IMR-90 (cell line): ENCODE measurements around the gene DNAJC5G. TPM values are rescaled to one million over a fixed set of nuclear protein-coding genes. Genes with fewer than 3 reads are reported as not detected.

Experiments used
- ATAC-seq: fragments of 200-7000 bp; cut with Tn5 transposase; 2 replicates; pipeline ENCODE4 v1.9.1; 2020; ENCODE audit warnings: low read depth, mild to moderate bottlenecking, moderate library complexity
- BruUV-seq: library from RNA; stranded (reverse); fragments of 400-500 nt; replicated peaks from 2 replicates; lab custom pipeline; 2021; lab: Mats Ljungman, UMichigan
- CTCF ChIA-PET: fragments of 300-600 bp; formaldehyde crosslinking; extraction: SDS; loops from one replicate; lab custom pipeline; 2021; ENCODE audit warnings: antibody characterized with exemption; lab: Yijun Ruan, JAX
- POLR2A ChIA-PET: fragments of 300-600 bp; sonication (Branson Sonifier 250); formaldehyde crosslinking; loops from one replicate; lab custom pipeline; 2022; ENCODE audit warnings: antibody characterized with exemption; ENCODE audit not compliant: unreplicated experiment; lab: Charles Lee
- DNase-seq: peaks from one replicate; pipeline ENCODE4 v3.0.0; 2013
- H2AFZ ChIP-seq: replicated peaks from 2 replicates; pipeline ENCODE3; 2013; ENCODE audit warnings: low read length, mild to moderate bottlenecking; ENCODE audit not compliant: poor library complexity
- H2AK5ac ChIP-seq: 2 replicates; pipeline ENCODE4 v1.6.1; 2013; ENCODE audit warnings: low read depth, low read length, inconsistent platforms
- H2AK9ac ChIP-seq: replicated peaks from 2 replicates; pipeline ENCODE3; 2013; ENCODE audit warnings: mild to moderate bottlenecking, low read depth, low read length, moderate library complexity; ENCODE audit not compliant: poor library complexity
- H2BK120ac ChIP-seq: 2 replicates; pipeline ENCODE4 v1.6.1; 2013; ENCODE audit warnings: low read depth, low read length, inconsistent platforms
- H2BK15ac ChIP-seq: 3 replicates; pipeline ENCODE4 v1.6.1; 2013; ENCODE audit warnings: low read depth, low read length, inconsistent platforms
- H2BK20ac ChIP-seq: 2 replicates; pipeline ENCODE4 v1.6.1; 2013; ENCODE audit warnings: low read depth, mild to moderate bottlenecking, inconsistent platforms, low read length, moderate library complexity
- H2BK5ac ChIP-seq: 2 replicates; pipeline ENCODE4 v1.6.1; 2013; ENCODE audit warnings: mild to moderate bottlenecking, low read depth, low read length, inconsistent platforms; ENCODE audit not compliant: poor library complexity, severe bottlenecking
- H3K14ac ChIP-seq: replicated peaks from 2 replicates; pipeline ENCODE4 v1.6.1; 2013; ENCODE audit warnings: low read depth, low read length, inconsistent platforms
- H3K18ac ChIP-seq: 2 replicates; pipeline ENCODE4 v1.6.1; 2013; ENCODE audit warnings: low read depth, low read length, control low read depth
- H3K23ac ChIP-seq: 2 replicates; pipeline ENCODE4 v1.6.1; 2013; ENCODE audit warnings: low read depth, low read length, inconsistent platforms
- H3K27ac ChIP-seq: 2 replicates; pipeline ENCODE4 v1.5.1; 2013; ENCODE audit warnings: mild to moderate bottlenecking, control low read depth, low read length; ENCODE audit not compliant: insufficient read depth
- H3K27me3 ChIP-seq: 2 replicates; pipeline ENCODE4 v1.6.1; 2013; ENCODE audit warnings: low read length; ENCODE audit not compliant: control insufficient read depth, insufficient read depth
- H3K36me3 ChIP-seq: 2 replicates; pipeline ENCODE4 v1.6.1; 2013; ENCODE audit warnings: low read length, mixed read lengths; ENCODE audit not compliant: control insufficient read depth, insufficient read depth
- H3K4ac ChIP-seq: 2 replicates; pipeline ENCODE4 v1.6.1; 2013; ENCODE audit warnings: low read depth, low read length, inconsistent platforms
- H3K4me1 ChIP-seq: 2 replicates; pipeline ENCODE4 v1.6.1; 2013; ENCODE audit warnings: low read length, mixed read lengths; ENCODE audit not compliant: control insufficient read depth, insufficient read depth
- H3K4me2 ChIP-seq: 2 replicates; pipeline ENCODE4 v1.6.1; 2013; ENCODE audit warnings: low read depth, mild to moderate bottlenecking, control low read depth, low read length, moderate library complexity
- H3K4me3 ChIP-seq: 2 replicates; pipeline ENCODE4 v1.5.1; 2013; ENCODE audit warnings: low read depth, mild to moderate bottlenecking, control low read depth, low read length, moderate library complexity; ENCODE audit not compliant: insufficient read depth
- H3K56ac ChIP-seq: 2 replicates; pipeline ENCODE4 v1.6.1; 2013; ENCODE audit warnings: low read length, inconsistent platforms; ENCODE audit not compliant: insufficient read depth; ENCODE audit errors: extremely low read depth
- H3K79me1 ChIP-seq, 2 experiments: 2 replicates each; pipeline ENCODE4 v1.6.1; 2013; ENCODE audit warnings: low read length in 2 of 2, inconsistent platforms in 1 of 2, low read depth in 1 of 2
- H3K9ac ChIP-seq: 2 replicates; pipeline ENCODE4 v1.6.1; 2013; ENCODE audit warnings: low read depth, low read length, control low read depth
- H3K9me1 ChIP-seq: 2 replicates; pipeline ENCODE4 v1.6.1; 2013; ENCODE audit warnings: low read length, inconsistent platforms; ENCODE audit not compliant: insufficient read depth
- H3K9me3 ChIP-seq: 2 replicates; pipeline ENCODE4 v1.6.1; 2013; ENCODE audit warnings: low read length; ENCODE audit not compliant: control insufficient read depth, insufficient read depth
- H4K20me1 ChIP-seq: 2 replicates; pipeline ENCODE4 v1.6.1; 2013; ENCODE audit warnings: low read length, inconsistent platforms; ENCODE audit not compliant: insufficient read depth
- H4K5ac ChIP-seq: 2 replicates; pipeline ENCODE4 v1.6.1; 2013; ENCODE audit warnings: mild to moderate bottlenecking, low read depth, low read length, control low read depth
- H4K8ac ChIP-seq, 2 experiments: 2 replicates each; pipeline ENCODE4 v1.6.1; 2013; ENCODE audit warnings: low read depth in 2 of 2, low read length in 2 of 2, control low read depth in 1 of 2, inconsistent platforms in 1 of 2
- H4K91ac ChIP-seq: 2 replicates; pipeline ENCODE4 v1.6.1; 2013; ENCODE audit warnings: low read depth, low read length, inconsistent platforms; ENCODE audit not compliant: insufficient read depth
- BHLHE40 ChIP-seq: fragments of 150-350 bp; IDR thresholded peaks from 2 replicates; pipeline ENCODE4 v1.6.1; 2016; ENCODE audit warnings: mild to moderate bottlenecking, low read depth, low read length
- CEBPB ChIP-seq: IDR thresholded peaks from 2 replicates; pipeline ENCODE4 v1.6.1; 2012; ENCODE audit warnings: low read depth, low read length, improper control_type of control experiment
- FOS ChIP-seq: fragments of 150-350 bp; IDR thresholded peaks from 2 replicates; pipeline ENCODE4 v1.6.1; 2016; ENCODE audit warnings: low read depth, low read length
- MAFK ChIP-seq: IDR thresholded peaks from 2 replicates; pipeline ENCODE4 v1.6.1; 2012; ENCODE audit warnings: low read depth, low read length, improper control_type of control experiment
- MAZ ChIP-seq: IDR thresholded peaks from 2 replicates; pipeline ENCODE4 v1.6.1; 2012; ENCODE audit warnings: low read depth, mild to moderate bottlenecking, low read length, improper control_type of control experiment, moderate library complexity, borderline replicate concordance
- RAD21 ChIP-seq: IDR thresholded peaks from 2 replicates; pipeline ENCODE4 v1.6.1; 2012; ENCODE audit warnings: low read length, improper control_type of control experiment
- RCOR1 ChIP-seq: IDR thresholded peaks from 2 replicates; pipeline ENCODE4 v1.6.1; 2012; ENCODE audit warnings: mild to moderate bottlenecking, low read length, improper control_type of control experiment; ENCODE audit not compliant: insufficient replicate concordance
- RFX5 ChIP-seq: IDR thresholded peaks from 2 replicates; pipeline ENCODE4 v1.8.0; 2012; ENCODE audit warnings: low read depth, mild to moderate bottlenecking, low read length, moderate library complexity
- SMC3 ChIP-seq: fragments of 150-350 bp; IDR thresholded peaks from 2 replicates; pipeline ENCODE4 v1.6.1; 2016; ENCODE audit warnings: low read depth, mild to moderate bottlenecking, antibody characterized with exemption, low read length, moderate library complexity
- WGBS, 2 experiments: methylation state at CpG; one replicate each; pipeline versions ENCODE4 v1.1.5 to v1.1.7; 2013; ENCODE audit warnings: missing lambda C conversion rate in 2 of 2; ENCODE audit not compliant: insufficient read length in 1 of 2; ENCODE audit errors: extremely low coverage in 2 of 2; 5-methylcytosine and 5-hydroxymethylcytosine counted together
- dilution Hi-C: fragments of 300-500 bp; cut with HindIII; formaldehyde crosslinking; loops from one replicate; pipeline ENCODE4 v1.14.3; 2018; ENCODE audit warnings: low sequenced_read_pairs; ENCODE audit not compliant: unreplicated experiment
- in situ Hi-C: fragments of 300-500 bp; cut with MboI; formaldehyde crosslinking; loops from 3 replicates; pipeline ENCODE4 v1.14.3; 2019; ENCODE audit warnings: low sequenced_read_pairs, inconsistent platforms, mixed read lengths
- intact Hi-C: fragments of 100-400 bp; cut with micrococcal nuclease; formaldehyde crosslinking; loops from 2 replicates; pipeline ENCODE4 v1.10.0; 2022
- polyA plus RNA-seq, 3 experiments: library from polyadenylated mRNA; depleted of rRNA; stranded (reverse); fragments of >200 nt; gene quantifications; 2 replicates each; pipeline ENCODE4 v1.2.3, GENCODE V29; 2012; ENCODE audit warnings: low replicate concordance in 1 of 3
- total RNA-seq: library from RNA; depleted of rRNA; stranded (reverse); fragments of >200 nt; gene quantifications from 2 replicates; pipeline ENCODE4 v1.2.3, GENCODE V29; 2012
- TF ChIP-seq, protein P1 (sequence below): fragments of 150-350 bp; IDR thresholded peaks from 2 replicates; pipeline ENCODE4 v1.6.1; 2016; ENCODE audit warnings: low read depth, mild to moderate bottlenecking, low read length, moderate library complexity, borderline replicate concordance

DNAJC5G gene
- total and polyA plus RNA-seq, 2 of the 4 experiments (the other 2 are of a cell fraction): not detected

DNA sequence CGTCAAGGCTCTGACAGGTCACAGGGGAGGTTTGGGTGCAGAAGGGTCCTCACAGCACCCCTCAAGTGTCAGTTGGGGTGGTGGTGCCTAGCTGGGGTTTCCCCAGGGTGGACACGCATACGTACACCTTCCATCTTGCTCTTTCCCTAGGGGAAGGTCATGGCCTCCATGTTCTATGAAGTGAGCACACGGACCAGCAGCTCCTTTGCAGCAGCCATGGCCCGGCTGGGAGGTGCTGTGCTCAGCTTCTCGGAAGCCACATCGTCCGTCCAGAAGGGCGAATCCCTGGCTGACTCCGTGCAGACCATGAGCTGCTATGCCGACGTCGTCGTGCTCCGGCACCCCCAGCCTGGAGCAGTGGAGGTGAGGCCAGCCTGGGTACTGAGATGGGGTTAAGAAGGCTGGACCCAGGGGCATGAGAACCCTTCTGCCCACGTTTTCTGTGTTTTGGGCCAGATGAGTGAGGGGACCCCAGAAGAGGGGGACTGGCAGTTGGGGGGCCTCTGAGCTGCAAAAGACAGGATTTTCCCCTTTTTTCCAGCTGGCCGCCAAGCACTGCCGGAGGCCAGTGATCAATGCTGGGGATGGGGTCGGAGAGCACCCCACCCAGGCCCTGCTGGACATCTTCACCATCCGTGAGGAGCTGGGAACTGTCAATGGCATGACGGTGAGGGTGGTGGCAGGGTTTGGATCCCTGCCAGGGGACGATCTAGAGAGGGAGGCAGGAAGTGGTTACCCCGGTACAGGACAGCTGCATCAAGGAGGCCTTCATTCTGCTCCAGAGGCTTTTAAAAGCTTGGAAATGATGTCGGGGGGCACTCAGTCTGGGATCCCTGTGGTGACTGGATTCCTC is 33.2 kb upstream of the DNAJC5G start:
- no peak overlapping the region for H3K4me2 ChIP-seq
- H2BK15ac ChIP-seq: no peak overlapping the region
- no peak overlapping the region for H2BK20ac ChIP-seq
- H3K79me1 ChIP-seq: no peaks in the 10 kb centered on the region
- no peak overlapping the region for H3K4me3 ChIP-seq
- no peaks in the 10 kb centered on the region for H3K9me3 ChIP-seq
- H3K27me3 ChIP-seq: no peaks in the 10 kb centered on the region
- in situ Hi-C loops (no loop called here), dilution Hi-C loops (no loop called here), intact Hi-C loops (no loop called here)
- H3K14ac ChIP-seq: no peak overlapping the region
- no peak overlapping the region for H3K18ac ChIP-seq
- H2BK120ac ChIP-seq: no peak overlapping the region
- no peak overlapping the region for H4K91ac ChIP-seq
- no peaks in the 10 kb centered on the region for H3K9me1 ChIP-seq
- no peak for TF ChIP-seq SMC3
- no peak for TF ChIP-seq CEBPB
- TF ChIP-seq, protein P1, sequence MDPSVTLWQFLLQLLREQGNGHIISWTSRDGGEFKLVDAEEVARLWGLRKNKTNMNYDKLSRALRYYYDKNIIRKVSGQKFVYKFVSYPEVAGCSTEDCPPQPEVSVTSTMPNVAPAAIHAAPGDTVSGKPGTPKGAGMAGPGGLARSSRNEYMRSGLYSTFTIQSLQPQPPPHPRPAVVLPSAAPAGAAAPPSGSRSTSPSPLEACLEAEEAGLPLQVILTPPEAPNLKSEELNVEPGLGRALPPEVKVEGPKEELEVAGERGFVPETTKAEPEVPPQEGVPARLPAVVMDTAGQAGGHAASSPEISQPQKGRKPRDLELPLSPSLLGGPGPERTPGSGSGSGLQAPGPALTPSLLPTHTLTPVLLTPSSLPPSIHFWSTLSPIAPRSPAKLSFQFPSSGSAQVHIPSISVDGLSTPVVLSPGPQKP: no peak
- TF ChIP-seq MAFK: no peak
- no peak for TF ChIP-seq RCOR1
- no peak for TF ChIP-seq MAZ
- TF ChIP-seq BHLHE40: no peak
- TF ChIP-seq RAD21: no peak
- TF ChIP-seq RFX5: no peak
- TF ChIP-seq FOS: no peak
- ATAC-seq: no peak
- no peaks in the 10 kb centered on the region for H3K4me1 ChIP-seq
- H4K8ac ChIP-seq: no peak overlapping the region
- H2AK9ac ChIP-seq: peak overlapping the region; percentile 42
- H3K56ac ChIP-seq: no peak overlapping the region
- no peak overlapping the region for H2AK5ac ChIP-seq
- ChIA-PET POLR2A (no interaction called here), CTCF (interaction anchor here (1.2 kb wide), 1 partner anchor 61 kb away, joined by 5 read pairs; no protein-coding TSS in a partner anchor)
- H3K9ac ChIP-seq: no peak overlapping the region
- no TSS peak for BruUV-seq
- H3K4ac ChIP-seq: no peak overlapping the region
- H2BK5ac ChIP-seq: no peak overlapping the region
- H3K27ac ChIP-seq: no peak overlapping the region
- no peak for DNase-seq
- H4K5ac ChIP-seq: no peak overlapping the region
- H3K36me3 ChIP-seq: peaks cover 69% of the 10 kb centered on the region
- H2AFZ ChIP-seq: no peak overlapping the region
- H3K23ac ChIP-seq: no peak overlapping the region
- 71% methylated on average over 10 of the region's 24 CpGs; no CpG with 5 or more reads in 1 of the 2 experiments for WGBS, 2 experiments
- H4K20me1 ChIP-seq: no peaks in the 10 kb centered on the region; the same call in 1 of the 2 replicates
